GM20431 (cell line): ENCODE results near the gene COMMD3.
"Not testable (repeated sequence)": the region's sequence is repeated elsewhere in the genome, so short reads cannot be mapped to it uniquely, and the experiment has no call there.

Experiments used
- in situ Hi-C: fragments of 300-500 bp; cut with MseI, MboI; formaldehyde crosslinking; loops from one replicate; pipeline ENCODE4 v1.15.0; 2020; ENCODE audit warnings: low sequenced_read_pairs; ENCODE audit not compliant: unreplicated experiment

COMMD3 gene

GRCh38 chr10:22335173-22335933, 19.2 kb downstream of the COMMD3 start:
- in situ Hi-C loops = no loop called here

- in situ Hi-C loops = no loop called here
These were observed 22.2 kb downstream of the COMMD3 start for GRCh38 chr10:22338185-22338900.

DNA sequence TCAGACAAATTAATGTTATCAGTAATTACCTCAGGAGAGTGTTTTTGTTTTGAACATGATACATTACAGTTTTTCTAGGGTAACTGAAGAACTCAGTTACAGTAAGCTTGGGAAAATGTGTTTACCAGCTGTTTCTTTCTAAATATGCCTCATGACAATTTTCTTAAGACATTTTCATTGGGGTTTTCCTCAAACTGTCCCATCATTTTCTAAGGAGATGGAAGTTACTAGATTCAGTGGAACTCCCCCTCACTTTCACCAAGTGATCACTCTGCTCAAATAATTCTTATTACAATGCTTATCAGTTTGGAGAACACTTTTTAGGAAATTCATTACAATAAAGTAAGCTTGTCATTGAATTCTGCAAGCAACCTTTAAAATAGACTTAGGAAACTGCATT, 22.7 kb downstream of the COMMD3 start:
- in situ Hi-C loops = no loop called here

- in situ Hi-C loops = no loop called here
These were observed 23.7 kb downstream of the COMMD3 start for GRCh38 chr10:22339761-22340328.

- in situ Hi-C loops = no loop called here
These were observed 24.4 kb downstream of the COMMD3 start for GRCh38 chr10:22340329-22341189.

DNA sequence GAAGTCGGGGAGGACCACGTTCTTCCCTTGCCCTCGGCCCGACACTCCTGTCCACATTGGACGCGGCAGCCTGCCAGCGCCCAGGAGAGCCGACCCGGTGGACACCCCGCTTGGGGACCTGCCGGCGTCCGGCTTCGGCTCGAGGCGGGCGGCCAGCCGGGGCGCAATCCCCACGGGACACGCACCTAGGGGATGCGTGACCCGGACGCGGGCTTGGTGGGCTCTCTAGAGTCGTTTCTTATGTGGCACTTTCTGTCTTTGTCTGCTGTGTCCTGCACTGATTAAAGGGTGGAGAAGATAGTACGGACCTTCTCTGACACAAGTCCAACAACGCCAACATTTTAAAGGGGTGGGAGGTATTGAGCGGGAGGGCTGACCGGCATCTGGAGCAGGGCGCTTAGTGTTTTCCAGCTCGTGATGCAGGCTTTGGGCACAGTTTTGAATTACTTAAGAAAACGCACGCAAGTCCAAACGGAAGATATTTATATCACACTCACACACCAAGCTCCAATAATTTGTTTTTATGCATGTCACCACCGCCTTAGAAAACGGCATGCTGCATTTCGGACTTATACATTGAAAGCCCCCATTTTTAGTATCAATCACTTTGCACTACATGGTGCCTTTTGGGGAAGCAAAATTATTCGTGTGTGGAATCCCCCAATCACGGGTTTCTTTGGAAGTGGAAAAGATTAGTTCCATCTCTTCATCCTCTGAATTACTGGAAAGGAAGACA, 25.2 kb downstream of the COMMD3 start:
- in situ Hi-C loops = no loop called here

DNA sequence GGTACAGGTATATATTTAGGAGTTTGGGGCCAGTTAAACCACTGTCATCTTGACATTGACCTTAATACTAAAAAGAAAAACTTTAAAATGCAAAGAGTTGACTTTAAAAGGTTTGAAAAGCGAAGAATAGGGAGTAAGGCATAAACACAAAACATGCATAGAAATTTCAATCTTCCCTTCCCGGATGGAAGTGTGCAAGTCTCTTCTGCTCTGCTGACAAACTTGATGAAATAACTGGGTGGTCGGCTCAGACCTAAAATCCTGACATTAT, 25.7 kb downstream of the COMMD3 start:
- in situ Hi-C loops = no loop called here

GRCh38 chr10:22342421-22342820, 26.2 kb downstream of the COMMD3 start:
- in situ Hi-C loops = no loop called here

DNA sequence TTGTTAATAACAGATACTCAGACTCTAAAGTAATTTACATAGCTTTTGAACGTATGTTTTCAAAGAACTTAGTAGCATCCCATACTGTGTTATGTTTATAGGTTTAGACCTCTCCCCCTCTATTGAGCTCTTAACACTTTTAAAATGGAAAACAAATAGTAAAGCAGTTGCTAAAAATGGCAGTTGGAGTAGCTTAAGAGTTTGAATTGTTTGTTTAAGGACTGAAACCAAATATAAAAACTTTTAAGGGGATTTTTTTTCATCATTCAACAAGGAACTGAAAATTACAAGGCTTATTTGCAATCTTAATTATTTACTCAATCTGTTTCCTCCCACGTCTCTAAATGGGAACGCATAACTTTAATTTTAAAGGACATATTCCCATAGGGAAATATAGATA, 27.5 kb downstream of the COMMD3 start:
- in situ Hi-C loops = no loop called here

- in situ Hi-C loops = no loop called here
These were observed 28.1 kb downstream of the COMMD3 start for GRCh38 chr10:22344249-22344648.

DNA sequence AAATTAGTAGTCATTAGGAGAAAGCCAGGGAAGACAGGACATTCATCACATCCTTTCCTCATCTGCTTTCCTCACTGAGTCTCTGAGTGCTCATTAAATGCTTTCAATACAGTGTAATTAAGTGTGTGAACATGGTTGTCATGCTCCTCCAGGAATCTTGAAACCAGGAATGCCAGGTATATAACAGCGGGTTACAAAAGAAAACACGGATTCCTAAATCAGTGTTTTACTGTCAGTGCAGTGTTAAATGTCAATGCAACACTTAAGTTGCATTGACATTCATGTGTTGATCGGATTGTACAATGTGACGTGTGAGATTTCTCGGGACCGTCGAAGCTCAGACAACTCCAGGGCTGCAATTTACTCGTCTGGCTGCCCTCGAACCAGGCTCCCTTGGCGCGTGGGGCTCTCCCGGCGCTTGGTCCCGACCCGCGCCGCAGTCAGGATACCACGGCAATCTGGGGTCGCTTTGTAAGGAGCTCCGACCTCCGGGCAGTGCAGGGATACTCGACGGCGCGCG, 28.7 kb downstream of the COMMD3 start:
- in situ Hi-C loops = no loop called here

- in situ Hi-C loops = no loop called here
These were observed 29.3 kb downstream of the COMMD3 start, which contains the start of gene SPAG6 for GRCh38 chr10:22345301-22346095. Gene SPAG6, plus strand, starts transcription at chr10:22345496. Its CDS starts 116 bp downstream, at chr10:22345612.

DNA sequence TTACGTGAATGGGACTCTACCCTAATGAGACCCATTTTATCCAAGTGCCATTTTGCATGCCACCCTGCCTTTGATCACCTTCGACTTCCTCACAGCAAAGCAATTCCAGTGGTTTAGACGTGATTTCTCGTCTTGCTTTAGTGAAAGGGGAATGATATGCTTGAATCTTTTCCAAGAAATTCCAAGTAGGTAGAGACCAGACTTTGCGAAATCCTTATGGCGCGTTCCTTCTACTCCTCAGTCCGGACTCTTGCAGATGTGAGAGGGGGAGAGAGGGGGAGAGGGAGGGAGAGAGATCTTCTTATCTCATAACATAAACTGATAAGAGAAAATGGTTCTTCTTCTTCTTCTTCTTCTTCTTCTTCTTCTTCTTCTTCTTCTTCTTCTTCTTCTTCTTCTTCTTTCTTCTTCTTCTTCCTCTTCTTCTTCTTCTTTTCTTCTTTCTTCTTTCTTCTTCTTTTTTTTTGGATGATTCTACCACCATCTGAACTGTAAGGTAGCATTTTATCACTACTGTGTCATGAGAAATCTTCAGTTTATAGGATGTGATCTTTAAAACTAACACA, 30.0 kb downstream of the COMMD3 start:
- in situ Hi-C loops = no loop called here

DNA sequence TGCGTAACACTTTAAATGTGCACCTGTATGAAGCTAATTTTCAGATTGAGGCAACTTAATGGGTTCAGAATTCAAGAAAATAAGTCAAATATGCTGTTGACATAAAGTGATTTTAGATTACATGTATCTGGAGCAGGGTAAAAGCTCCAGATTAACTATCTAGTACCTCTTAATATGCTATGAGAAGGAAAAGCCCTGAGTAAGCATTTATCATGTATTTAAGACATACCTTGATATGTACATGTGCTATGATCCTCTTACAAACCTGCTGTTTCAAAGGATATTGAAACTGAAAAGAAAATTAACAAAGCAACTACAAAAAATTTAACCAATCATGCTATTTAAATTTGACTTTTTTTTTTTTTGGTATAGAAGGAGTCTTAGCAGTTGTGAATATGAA, 33.6 kb downstream of the COMMD3 start:
- in situ Hi-C loops = no loop called here

DNA sequence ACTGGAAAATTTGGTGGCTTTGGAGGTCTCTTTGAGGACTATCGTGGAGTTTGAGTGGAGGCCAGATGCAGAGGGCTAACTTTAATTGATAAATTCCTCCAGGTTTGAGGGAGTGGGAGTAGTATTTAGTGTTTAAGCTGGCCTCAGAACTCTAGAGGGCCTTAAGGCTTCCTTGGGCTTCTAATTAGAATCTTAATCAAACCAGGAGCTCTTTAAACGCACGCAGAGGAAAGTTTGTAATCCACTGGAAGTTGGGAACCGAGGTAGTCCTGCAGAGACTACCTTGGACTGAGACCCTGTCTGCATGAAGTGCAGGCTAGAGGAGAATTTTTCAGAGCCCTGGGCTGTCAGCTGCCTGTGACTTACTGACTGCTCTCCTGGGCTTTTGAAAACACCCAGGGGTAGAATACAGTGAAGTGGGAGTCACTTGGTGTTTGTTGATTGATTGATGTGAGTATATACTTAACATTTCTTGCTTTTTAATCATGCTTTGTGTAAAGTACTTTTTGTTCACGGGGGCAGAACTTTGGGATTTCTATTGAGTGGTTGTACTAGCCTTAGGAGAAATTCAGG, 35.0 kb downstream of the COMMD3 start:
- in situ Hi-C loops = no loop called here

- in situ Hi-C loops = no loop called here
These were observed 40.2 kb downstream of the COMMD3 start for GRCh38 chr10:22356324-22356873.

DNA sequence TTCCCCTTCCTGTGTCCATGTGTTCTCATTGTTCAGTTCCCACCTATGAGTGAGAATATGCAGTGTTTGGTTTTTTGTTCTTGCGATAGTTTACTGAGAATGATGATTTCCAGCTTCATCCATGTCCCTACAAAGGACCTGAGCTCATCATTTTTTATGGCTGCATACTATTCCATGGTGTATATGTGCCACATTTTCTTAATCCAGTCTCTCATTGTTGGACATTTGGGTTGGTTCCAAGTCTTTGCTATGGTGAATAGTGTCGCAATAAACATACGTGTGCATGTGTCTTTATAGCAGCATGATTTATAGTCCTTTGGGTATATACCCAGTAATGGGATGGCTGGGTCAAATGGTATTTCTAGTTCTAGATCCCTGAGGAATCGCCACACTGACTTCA, 41.6 kb downstream of the COMMD3 start:
- in situ Hi-C loops = not testable (repeated sequence)

GRCh38 chr10:22363305-22363704, 47.1 kb downstream of the COMMD3 start:
- in situ Hi-C loops = no loop called here
